Activated CD8-positive, alpha-beta memory T cell treated with anti-CD3 and anti-CD28 coated beads, Interleukin-2, amount 50 U/mL, for 4 hours (primary cell): ENCODE data around the gene CNTNAP2.

Experiments used
- DNase-seq: peaks from one replicate; pipeline ENCODE4 v3.0.0-alpha.2; 2020

The CNTNAP2 gene

GRCh38 chr7:146319629-146320028, 203.0 kb downstream of the CNTNAP2 start:
- DNase-seq = no peak

DNA sequence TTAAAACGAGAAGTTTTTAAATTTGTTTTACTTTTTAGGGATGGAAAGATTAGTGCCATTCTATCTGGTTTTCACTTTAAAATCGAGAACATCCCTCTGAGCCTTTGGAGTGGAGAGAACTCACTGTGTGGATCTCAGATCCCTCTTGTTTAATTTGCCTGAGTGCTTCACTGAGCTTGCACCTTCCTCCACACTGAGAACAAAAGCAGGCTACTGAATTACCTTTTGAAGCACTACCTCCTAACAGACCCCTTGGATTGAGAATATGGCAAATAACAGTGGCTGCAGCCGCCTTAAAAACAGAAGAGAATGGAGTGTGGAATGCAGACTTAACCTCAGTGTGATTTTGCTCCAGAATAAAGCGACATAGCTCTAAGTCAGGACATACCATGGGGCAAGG, 204.7 kb downstream of the CNTNAP2 start:
- no peak for DNase-seq

DNA sequence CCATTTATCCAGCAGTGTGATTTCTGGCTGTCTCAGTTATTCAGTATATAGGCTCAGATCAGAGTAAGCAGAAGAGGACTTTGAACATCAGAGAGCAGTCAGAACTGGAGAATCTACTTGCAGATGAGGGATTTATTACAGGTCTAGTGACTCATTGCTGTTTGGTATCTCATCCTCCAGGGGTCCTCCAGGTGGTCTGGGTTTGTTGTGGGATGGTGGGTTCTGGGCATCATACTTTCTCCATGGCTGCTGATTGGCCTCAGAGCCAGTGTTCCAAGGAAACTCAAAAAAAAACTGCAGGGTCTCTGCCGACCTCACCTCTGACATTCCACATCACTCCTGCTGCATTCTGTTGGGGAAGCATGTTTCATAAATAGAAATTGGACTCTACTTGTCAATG, 214.8 kb downstream of the CNTNAP2 start:
- DNase-seq = no peak

GRCh38 chr7:146345251-146345650, 228.7 kb downstream of the CNTNAP2 start:
- no peak for DNase-seq

GRCh38 chr7:146346096-146346495, 229.5 kb downstream of the CNTNAP2 start:
- DNase-seq = no peak

DNA sequence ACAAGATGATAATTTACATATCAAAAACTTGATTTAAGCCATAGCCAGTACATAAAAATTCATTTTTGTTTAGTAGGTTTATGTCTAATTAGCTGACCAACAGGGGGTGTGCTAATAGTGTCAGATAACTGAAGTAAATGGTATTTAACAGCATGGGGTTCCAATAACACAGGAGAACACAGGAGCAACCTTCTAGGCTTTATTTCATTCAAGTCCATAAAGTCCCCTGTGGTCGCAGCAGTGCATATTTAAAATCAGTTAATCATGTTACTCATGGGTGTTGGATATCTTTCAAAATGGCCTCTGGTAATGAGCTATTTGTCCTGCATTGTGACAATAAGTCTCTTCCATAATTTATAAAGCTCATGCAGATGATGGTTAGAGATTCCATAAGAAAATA, 238.6 kb downstream of the CNTNAP2 start:
- no peak for DNase-seq

- DNase-seq = no peak
Measured at GRCh38 chr7:146359176-146359575, 242.6 kb downstream of the CNTNAP2 start.

DNA sequence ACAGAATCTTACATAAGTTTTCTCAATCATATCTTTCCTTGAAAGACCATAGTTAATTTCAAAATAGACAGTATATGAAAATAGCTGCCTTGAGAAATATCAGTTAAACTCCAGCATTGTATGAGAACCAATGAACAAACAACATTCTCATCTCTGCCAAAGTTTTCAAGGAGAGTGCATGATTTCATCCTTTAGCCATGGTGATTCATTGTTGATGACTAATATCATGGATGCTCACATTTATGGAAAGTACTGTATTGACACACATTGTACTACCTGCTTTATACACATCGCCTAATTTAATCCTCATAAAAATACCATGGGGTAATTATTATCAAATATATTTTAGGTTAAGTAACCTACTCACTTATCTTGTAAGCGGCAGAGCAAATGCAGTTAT, 250.3 kb downstream of the CNTNAP2 start:
- DNase-seq = no peak

DNA sequence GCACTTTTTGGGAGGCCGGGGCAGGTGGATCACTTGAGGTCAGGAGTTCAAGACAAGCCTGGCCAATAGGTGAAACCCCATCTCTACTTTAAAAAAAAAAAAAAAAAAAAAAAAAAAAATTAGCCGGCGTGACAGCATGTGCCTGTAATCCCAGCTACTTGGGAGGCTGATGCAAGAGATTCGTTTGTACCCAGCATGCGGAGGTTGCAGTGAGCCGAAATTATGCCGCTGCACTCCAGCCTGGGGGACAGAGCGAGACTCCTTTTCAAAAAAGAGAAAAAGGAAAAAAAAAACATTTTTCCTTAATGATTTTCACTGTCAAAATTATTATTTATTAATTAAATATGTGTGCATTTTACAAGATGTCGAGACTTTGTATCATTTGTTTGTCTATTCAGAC, 253.6 kb downstream of the CNTNAP2 start:
- no peak for DNase-seq

DNA sequence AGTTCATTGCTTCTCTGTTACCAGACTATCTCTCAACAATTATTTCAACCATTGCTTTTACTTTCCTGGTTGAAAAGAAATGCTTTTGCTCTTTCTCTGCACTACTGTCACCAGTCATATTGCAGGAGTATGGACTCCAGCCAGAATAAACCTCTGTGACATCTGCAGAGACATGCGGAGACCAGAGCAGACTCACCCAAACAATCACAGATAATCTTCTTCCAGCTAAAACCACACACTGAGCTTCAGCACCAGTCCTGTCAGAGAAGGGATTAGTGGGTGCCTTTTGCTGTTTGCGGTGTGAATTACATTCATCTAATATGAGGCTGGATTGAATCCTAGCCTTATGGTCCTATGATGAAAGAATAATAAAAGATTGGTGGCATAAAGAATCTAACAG, 258.6 kb downstream of the CNTNAP2 start:
- no peak for DNase-seq

DNA sequence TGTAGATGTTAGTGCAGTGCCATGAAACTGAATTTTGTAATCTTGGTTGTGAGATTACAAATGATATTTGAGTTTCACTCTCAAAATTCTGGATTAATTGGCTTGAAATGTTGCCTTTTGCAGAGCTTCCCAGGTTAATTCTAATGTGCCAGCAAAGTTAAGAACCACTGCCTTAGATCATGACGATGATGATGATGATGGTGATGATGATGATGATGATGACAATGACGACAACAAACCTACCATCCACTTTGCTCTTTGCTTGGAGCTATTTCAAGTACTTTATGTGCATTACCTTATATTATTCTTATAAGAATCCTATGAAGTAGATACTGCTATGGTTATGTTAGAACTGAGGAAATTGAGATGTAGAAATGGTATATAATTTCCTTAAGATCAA, 261.6 kb downstream of the CNTNAP2 start:
- DNase-seq = no peak

GRCh38 chr7:146387140-146387539, 270.5 kb downstream of the CNTNAP2 start:
- DNase-seq = no peak

- no peak for DNase-seq
Measured at GRCh38 chr7:146388928-146389327, 272.3 kb downstream of the CNTNAP2 start.

DNA sequence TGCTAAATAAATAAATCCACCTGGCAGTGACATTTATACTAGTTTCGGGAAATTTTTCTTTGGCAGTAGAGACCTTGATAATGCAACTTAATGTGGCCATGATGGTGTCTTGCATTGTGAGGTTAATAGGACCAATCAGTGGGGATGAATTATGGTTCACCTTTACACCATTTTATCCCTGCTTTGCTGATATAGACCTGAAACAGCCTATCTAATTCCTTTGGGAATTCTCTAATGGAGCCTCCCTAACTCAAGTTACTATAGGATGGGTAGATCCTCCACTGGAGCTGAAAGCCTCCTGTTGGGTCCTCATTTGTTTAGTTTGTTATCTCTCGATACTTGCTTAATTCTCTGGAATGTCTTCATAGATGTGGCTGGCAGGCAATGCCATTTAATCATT, 276.7 kb downstream of the CNTNAP2 start:
- DNase-seq = no peak

- DNase-seq = no peak
Measured at GRCh38 chr7:146397141-146397540, 280.5 kb downstream of the CNTNAP2 start.

GRCh38 chr7:146401939-146402338, 285.3 kb downstream of the CNTNAP2 start:
- DNase-seq = no peak

DNA sequence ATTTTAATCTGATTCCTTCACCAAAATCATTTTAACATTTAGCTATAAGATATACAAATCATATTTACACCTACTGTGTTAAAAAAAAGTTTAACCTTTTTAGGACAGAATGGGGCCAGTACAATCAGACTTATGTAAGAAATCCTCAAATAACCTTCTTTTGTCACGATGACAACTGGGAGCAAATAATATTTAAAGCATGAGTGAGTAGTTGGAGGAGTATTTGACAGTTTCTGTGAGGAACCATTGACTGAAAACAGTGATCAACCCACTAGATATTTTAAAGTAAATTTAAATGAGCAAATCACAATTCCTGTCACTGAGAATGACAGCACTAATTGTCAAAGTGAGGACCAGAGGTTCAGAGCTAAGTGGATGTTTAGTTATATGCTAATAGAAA, 289.1 kb downstream of the CNTNAP2 start:
- DNase-seq = no peak

DNA sequence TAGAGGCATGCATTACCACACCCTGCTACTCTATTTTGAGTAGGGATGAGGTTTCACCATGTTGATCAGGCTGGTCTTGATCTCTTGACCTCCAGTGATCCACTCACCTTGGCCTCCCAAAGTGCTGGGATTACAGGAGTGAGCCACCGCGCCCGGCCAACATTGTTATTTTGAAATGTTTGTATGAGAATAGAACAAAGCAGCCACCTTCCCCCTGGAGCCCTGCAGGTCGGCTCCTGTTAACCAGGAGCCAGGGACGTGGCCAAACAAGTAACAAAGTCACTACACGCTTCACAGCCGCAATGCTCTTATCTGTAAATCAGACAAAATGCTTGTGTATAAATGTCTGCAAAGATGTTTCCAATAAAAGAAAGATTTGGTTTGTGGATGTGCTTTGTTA, 295.4 kb downstream of the CNTNAP2 start:
- no peak for DNase-seq

DNA sequence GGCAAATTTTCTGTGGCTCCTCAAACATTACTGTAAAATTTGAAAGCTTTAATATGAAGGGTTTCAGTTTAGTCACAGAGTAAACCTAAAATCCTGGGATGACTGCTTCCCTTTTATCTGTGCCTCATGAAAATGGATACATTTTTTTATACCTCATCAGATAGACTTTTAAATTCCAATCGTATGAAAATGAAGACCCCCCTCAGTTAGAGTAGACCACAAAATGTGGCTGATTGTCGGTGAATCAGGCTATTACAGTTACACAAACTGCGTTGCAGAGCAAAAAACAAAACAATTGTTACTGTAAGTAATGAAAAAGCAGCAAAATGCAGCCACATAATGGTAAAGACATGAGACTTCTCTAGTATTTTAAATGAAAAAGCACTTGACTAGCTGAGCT, 296.2 kb downstream of the CNTNAP2 start:
- no peak for DNase-seq

DNA sequence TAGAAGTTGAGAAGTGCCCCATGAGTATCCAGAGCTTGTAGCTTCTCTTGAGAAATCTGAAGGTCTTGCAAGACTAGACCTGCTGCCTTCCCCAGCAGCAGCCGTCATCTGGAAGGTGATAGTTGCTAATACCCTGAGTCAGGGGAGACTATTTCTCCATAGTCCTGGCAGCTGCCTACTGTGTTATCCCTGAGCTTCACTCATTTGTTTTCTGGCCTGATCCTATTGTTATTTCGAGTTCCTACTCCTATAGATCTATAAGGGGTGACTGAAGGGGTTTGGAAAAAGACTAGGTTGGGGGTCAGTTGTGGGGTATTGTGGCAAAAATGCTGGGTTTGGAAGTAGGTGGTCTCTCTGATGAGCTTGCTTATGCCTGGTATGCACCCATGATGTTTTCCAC, 297.8 kb downstream of the CNTNAP2 start:
- no peak for DNase-seq

GRCh38 chr7:146414937-146415336, 298.3 kb downstream of the CNTNAP2 start:
- no peak for DNase-seq

DNA sequence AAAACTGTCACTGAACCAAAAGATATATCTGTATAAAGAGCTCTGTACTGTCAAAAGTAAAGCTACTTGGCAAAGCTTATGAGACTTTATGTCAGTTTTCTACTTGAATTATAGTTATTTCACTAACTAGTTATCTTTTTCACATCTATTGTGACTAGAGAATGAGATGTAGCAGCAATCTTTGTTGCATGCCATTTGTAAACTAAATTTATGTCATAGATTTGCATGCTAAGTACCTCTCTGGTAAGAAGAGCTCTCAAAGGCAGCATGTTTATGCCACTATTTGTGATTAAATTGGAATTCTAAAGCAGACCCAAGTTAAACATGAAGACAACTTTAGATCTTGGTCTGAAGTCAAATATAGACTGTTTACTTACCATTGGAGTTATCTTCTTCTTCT, 300.6 kb downstream of the CNTNAP2 start:
- DNase-seq = no peak

- DNase-seq = no peak
Measured at GRCh38 chr7:146423446-146423845, 306.8 kb downstream of the CNTNAP2 start.

DNA sequence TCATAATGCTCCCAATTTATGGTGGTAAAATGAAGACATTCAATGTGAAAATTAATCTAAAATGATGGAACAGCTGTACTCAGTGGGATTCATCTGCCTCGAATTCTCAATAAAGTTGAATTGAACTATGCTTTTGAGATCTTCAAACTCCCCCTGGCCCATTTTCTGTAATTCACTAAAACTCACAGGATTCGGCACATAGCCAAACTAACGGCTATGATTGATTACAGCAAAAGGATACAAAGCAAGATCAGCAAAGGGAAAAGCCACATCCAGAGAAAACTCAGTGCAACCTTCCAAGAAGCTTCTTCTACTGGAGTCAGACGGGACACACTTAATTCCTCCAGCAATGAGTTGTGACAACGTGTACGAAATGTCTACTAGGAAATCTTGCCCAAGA, 307.5 kb downstream of the CNTNAP2 start:
- DNase-seq = no peak

DNA sequence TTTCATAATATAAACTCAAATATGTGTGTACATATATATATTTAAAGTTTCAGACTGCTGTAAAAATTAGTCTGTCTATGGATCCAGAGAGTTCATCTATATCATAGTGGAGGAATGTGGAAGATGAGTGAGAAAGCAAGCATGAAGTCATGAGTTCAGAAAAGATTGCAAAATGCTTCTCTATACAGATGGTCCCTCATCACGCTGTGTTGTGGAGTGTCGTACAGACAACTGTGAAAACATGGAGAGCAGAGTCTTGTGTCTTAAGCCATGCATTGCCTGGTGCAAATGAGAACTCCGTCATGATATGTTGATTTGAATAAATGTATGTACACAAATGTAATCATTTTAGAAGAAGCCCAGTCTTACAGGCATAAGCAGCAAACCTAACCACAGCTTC, 316.9 kb downstream of the CNTNAP2 start:
- no peak for DNase-seq

DNA sequence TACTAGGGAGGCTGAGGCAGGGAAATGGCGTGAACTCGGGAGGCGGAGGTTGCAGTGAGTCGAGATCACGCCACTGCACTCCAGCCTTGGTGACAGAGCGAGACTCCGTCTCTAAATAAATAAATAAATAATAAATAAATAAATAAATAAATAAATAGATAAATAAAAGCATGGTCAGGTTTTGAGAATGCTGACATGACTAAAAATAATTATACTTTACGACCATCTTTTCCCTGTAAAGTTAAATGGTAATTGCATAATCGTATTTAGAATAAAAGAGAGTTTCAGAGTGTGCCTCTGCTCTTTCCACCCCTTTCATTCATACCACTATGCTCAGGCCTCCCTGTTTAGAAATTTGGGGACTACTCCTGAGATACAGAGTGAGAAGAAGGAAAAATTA, 326.5 kb downstream of the CNTNAP2 start:
- no peak for DNase-seq
